A673 (cell line): ENCODE measurements around the gene KIF2C. TPM values are rescaled to one million over a fixed set of nuclear protein-coding genes. Genes with fewer than 3 reads are reported as not detected.

Experiments
- BruUV-seq: library from RNA; stranded (reverse); fragments of 400-500 nt; replicated peaks from 2 replicates; lab custom pipeline; 2021; lab: Mats Ljungman, UMichigan
- CTCF ChIA-PET: fragments of 300-600 bp; sonication (Branson Sonifier 250); formaldehyde crosslinking; loops from one replicate; lab custom pipeline; 2022; ENCODE audit warnings: antibody characterized with exemption; lab: Charles Lee
- POLR2A ChIA-PET: fragments of 300-600 bp; sonication (Branson Sonifier 250); formaldehyde crosslinking; loops from one replicate; lab custom pipeline; 2022; ENCODE audit warnings: antibody characterized with exemption; ENCODE audit not compliant: low non-redundant PET; lab: Charles Lee
- DNase-seq: peaks from one replicate; pipeline ENCODE4 v3.0.0-alpha.2; 2015; ENCODE audit warnings: low spot score
- H3K27ac ChIP-seq: fragments of 200-600 bp; sonication (generic); 2 replicates; pipeline ENCODE4 v1.5.1; 2016; ENCODE audit warnings: mixed run types, low read depth, mild to moderate bottlenecking, mixed read lengths, antibody characterized with exemption, low read length; ENCODE audit not compliant: poor library complexity, severe bottlenecking
- H3K27me3 ChIP-seq: fragments of 200-600 bp; sonication (generic); replicated peaks from 2 replicates; pipeline ENCODE4 v1.6.1; 2017; ENCODE audit warnings: mixed run types, low read depth, mild to moderate bottlenecking, mixed read lengths, antibody characterized with exemption, low read length; ENCODE audit not compliant: insufficient read depth, poor library complexity
- H3K36me3 ChIP-seq: fragments of 200-600 bp; sonication (generic); 2 replicates; pipeline ENCODE4 v1.6.1; 2016; ENCODE audit warnings: mixed run types, mild to moderate bottlenecking, mixed read lengths, antibody characterized with exemption, low read length; ENCODE audit not compliant: insufficient read depth, poor library complexity, severe bottlenecking
- H3K4me1 ChIP-seq: fragments of 200-600 bp; sonication (generic); 2 replicates; pipeline ENCODE4 v1.6.1; 2017; ENCODE audit warnings: mixed run types, mild to moderate bottlenecking, mixed read lengths, antibody characterized with exemption, low read length; ENCODE audit not compliant: insufficient read depth, poor library complexity, severe bottlenecking
- H3K4me3 ChIP-seq: fragments of 200-600 bp; sonication (generic); 2 replicates; pipeline ENCODE4 v1.5.1; 2016; ENCODE audit warnings: low read depth, mixed run types, mild to moderate bottlenecking, mixed read lengths, low read length; ENCODE audit not compliant: poor library complexity, severe bottlenecking
- H3K9me3 ChIP-seq: fragments of 200-600 bp; sonication (generic); 2 replicates; pipeline ENCODE4 v1.6.1; 2016; ENCODE audit warnings: mixed run types, low read depth, mild to moderate bottlenecking, mixed read lengths, antibody characterized with exemption, low read length; ENCODE audit not compliant: poor library complexity, severe bottlenecking
- CTCF ChIP-seq: fragments of 300-800, 200-600 bp; sonication (generic); conservative IDR thresholded peaks from 2 replicates; pipeline ENCODE4 v1.5.1; 2017; ENCODE audit warnings: low read depth, mild to moderate bottlenecking, antibody characterized with exemption, low read length, moderate library complexity, mixed read lengths
- EZH2 ChIP-seq: fragments of 200-600 bp; sonication (generic); IDR thresholded peaks from 2 replicates; pipeline ENCODE4 v1.6.1; 2017; ENCODE audit warnings: borderline replicate concordance, low read depth, mild to moderate bottlenecking, mixed read lengths, antibody characterized with exemption, low read length; ENCODE audit not compliant: poor library complexity, severe bottlenecking
- intact Hi-C: fragments of 100-400 bp; cut with micrococcal nuclease; formaldehyde crosslinking; loops from one replicate; pipeline ENCODE4 v1.10.0; 2022; ENCODE audit not compliant: unreplicated experiment
- total RNA-seq: library from RNA; stranded (reverse); gene quantifications from 2 replicates; pipeline ENCODE4 v1.2.3, GENCODE V29; 2021

Gene KIF2C
- total RNA-seq, 1 experiment from 2014 or later: 127 TPM

DNA sequence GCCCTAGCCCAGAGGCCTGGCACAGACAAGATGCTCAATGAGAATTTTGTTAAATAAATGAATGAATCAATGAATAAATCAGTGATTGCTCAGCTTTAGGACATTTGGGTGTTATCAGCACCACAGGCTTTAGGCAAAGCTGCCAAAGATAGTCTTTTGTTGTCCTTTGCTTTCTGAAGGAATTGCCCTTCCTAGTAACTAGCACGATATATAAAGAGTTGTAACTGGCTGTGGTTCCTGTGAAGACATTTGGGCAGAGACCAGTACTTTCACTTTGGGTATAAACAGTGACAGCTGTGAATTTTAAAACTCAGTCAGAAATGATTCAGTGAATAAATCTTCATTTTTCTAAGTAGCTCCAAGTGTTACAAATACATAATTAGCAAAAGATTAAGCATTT is 22.0 kb upstream of the KIF2C start:
- no TSS peak for BruUV-seq
- POLR2A ChIA-PET: no interaction called here
- no peak for DNase-seq

DNA sequence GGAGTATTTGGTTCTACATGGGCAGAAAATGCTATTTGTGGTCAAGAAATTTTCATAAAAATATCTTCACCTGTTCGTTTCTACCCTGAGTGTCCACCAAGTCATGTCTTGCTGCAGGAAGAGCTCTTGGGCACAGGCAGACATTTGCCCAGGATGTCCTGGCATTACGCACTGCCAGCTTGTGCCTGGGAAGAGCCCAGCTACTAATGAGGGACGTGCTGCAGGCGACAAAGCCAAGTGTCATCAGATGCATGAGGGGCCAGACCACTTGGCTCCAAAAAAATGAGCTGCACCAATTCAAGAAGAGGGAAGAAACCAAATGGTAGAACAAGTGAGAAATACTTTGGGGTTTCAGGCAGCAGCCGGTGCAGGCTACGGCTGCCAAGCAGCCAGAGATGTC is 21.5 kb upstream of the KIF2C start:
- TF ChIP-seq CTCF: no peak
- TF ChIP-seq EZH2: no peak
- ChIA-PET POLR2A (interaction anchor here (0.7 kb wide), 1 partner anchor 15 kb away, joined by 16 read pairs; no protein-coding TSS in a partner anchor), CTCF (no interaction called here)
- no peak for DNase-seq
- H3K4me3 ChIP-seq: no peak overlapping the region
- peaks cover 3% of the 10 kb centered on the region for H3K4me1 ChIP-seq
- no TSS peak for BruUV-seq
- no peak overlapping the region for H3K27ac ChIP-seq
- intact Hi-C loops: no loop called here
- H3K27me3 ChIP-seq: no peaks in the 10 kb centered on the region
- no peaks in the 10 kb centered on the region for H3K36me3 ChIP-seq
- no peaks in the 10 kb centered on the region for H3K9me3 ChIP-seq

More for the DNA sequence above, 22.0 kb upstream of the KIF2C start:
- Histone ChIP-seq H3K4me3 (no peak overlapping the region), H3K36me3 (no peaks in the 10 kb centered on the region), H3K9me3 (no peaks in the 10 kb centered on the region), H3K27ac (no peak overlapping the region), H3K27me3 (no peaks in the 10 kb centered on the region), H3K4me1 (peaks cover 3% of the 10 kb centered on the region)
- CTCF ChIA-PET: no interaction called here
- intact Hi-C loops: no loop called here
- TF ChIP-seq EZH2 (no peak), CTCF (no peak)

DNA sequence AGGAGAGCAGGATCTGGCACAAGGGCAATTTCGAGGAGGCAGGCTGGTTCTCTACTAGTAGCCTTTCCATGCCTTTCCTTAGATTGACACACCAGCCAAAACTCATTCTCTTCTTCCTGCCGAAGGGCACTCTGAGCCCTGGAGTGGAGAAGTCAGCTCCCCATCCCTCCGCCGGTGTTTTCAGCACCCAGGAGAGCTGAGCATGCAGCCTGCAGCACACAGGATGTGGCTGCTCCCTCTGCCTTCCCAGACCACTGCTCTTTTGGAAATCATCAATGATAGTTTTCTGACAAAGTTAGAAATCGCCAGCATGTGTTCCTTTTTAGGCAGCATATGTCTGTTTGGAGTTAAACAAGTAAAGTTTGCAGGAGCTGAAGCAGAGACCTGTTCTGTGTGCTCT is 20.3 kb upstream of the KIF2C start:
- DNase-seq: no peak
- H3K9me3 ChIP-seq: no peaks in the 10 kb centered on the region
- TF ChIP-seq EZH2 (no peak), CTCF (no peak)
- H3K4me3 ChIP-seq: no peak overlapping the region
- peaks cover 3% of the 10 kb centered on the region for H3K4me1 ChIP-seq
- POLR2A ChIA-PET: interaction anchor here (0.6 to 0.7 kb wide), 2 partner anchors 15 to 20 kb away, joined by 3 to 5 read pairs; no protein-coding TSS in a partner anchor
- no peaks in the 10 kb centered on the region for H3K27me3 ChIP-seq
- CTCF ChIA-PET: no interaction called here
- no peak overlapping the region for H3K27ac ChIP-seq
- no peaks in the 10 kb centered on the region for H3K36me3 ChIP-seq
- intact Hi-C loops: no loop called here
- no TSS peak for BruUV-seq
